Panc1 (cell line): ENCODE measurements around the gene JAG1. TPM values are rescaled to one million over a fixed set of nuclear protein-coding genes. Genes with fewer than 3 reads are reported as not detected.

Experiments used
- ATAC-seq: fragments of 200-7000 bp; cut with Tn5 transposase; 2 replicates; pipeline ENCODE4 v1.9.1; 2020; ENCODE audit warnings: mild to moderate bottlenecking, moderate library complexity
- BruUV-seq: library from RNA; stranded (reverse); fragments of 400-500 nt; replicated peaks from 2 replicates; lab custom pipeline; 2021; lab: Mats Ljungman, UMichigan
- CTCF ChIA-PET: fragments of 300-600 bp; sonication (Branson Sonifier 250); formaldehyde crosslinking; loops from one replicate; lab custom pipeline; 2022; ENCODE audit warnings: antibody characterized with exemption; lab: Charles Lee
- POLR2A ChIA-PET: fragments of 300-600 bp; sonication (Branson Sonifier 250); formaldehyde crosslinking; loops from one replicate; lab custom pipeline; 2022; ENCODE audit warnings: antibody characterized with exemption; lab: Charles Lee
- DNase-seq: peaks from one replicate; pipeline ENCODE4 v3.0.0-alpha.2; 2010; ENCODE audit warnings: low read depth, low spot score
- H3K27ac ChIP-seq: 2 replicates; pipeline ENCODE4 v1.5.1; 2011; ENCODE audit warnings: mild to moderate bottlenecking, low read length, inconsistent platforms
- H3K27me3 ChIP-seq: fragments of 200-500 bp; sonication (Bioruptor generic); 2 replicates; pipeline ENCODE4 v1.6.0; 2014; ENCODE audit warnings: low read length, inconsistent platforms; ENCODE audit not compliant: control insufficient read depth, insufficient read depth
- H3K36me3 ChIP-seq: fragments of 200-500 bp; sonication (Bioruptor generic); 2 replicates; pipeline ENCODE4 v1.5.1; 2014; ENCODE audit warnings: inconsistent platforms, mild to moderate bottlenecking, low read length, moderate library complexity; ENCODE audit not compliant: control insufficient read depth, insufficient read depth
- H3K4me1 ChIP-seq: 2 replicates; pipeline ENCODE4 v1.5.1; 2011; ENCODE audit warnings: inconsistent platforms, mild to moderate bottlenecking, low read length, moderate library complexity; ENCODE audit not compliant: control insufficient read depth, insufficient read depth
- H3K4me3 ChIP-seq, 2 experiments: 2 replicates each; pipeline ENCODE4 v1.5.1; 2011 to 2012; ENCODE audit warnings: low read depth in 2 of 2, low read length in 2 of 2, mild to moderate bottlenecking in 2 of 2, inconsistent platforms in 1 of 2, moderate library complexity in 1 of 2
- H3K9me3 ChIP-seq: fragments of 200-500 bp; sonication (Bioruptor generic); 2 replicates; pipeline ENCODE4 v1.5.1; 2014; ENCODE audit warnings: low read depth, mild to moderate bottlenecking, inconsistent platforms, low read length, moderate library complexity; ENCODE audit not compliant: control insufficient read depth, insufficient read depth
- CTCF ChIP-seq: fragments of 450-650 bp; IDR thresholded peaks from 2 replicates; pipeline ENCODE4 v1.5.1; 2017; ENCODE audit warnings: mild to moderate bottlenecking
- POLR2AphosphoS5 ChIP-seq: IDR thresholded peaks from 2 replicates; pipeline ENCODE4 v1.6.1; 2012; ENCODE audit warnings: mild to moderate bottlenecking, low read depth, low read length, moderate library complexity
- REST ChIP-seq, 2 experiments: IDR thresholded peaks; 2 replicates each; pipeline ENCODE4 v1.6.1; 2011 to 2012; ENCODE audit warnings: low read depth in 2 of 2, control low read depth in 1 of 2, low read length in 1 of 2, mild to moderate bottlenecking in 1 of 2, moderate library complexity in 1 of 2; ENCODE audit not compliant: insufficient read depth in 1 of 2
- SIN3A ChIP-seq: IDR thresholded peaks from 2 replicates; pipeline ENCODE4 v1.6.1; 2012; ENCODE audit warnings: low read depth, mild to moderate bottlenecking, low read length, moderate library complexity, borderline replicate concordance; ENCODE audit not compliant: insufficient read depth
- TCF7L2 ChIP-seq: IDR thresholded peaks from 2 replicates; pipeline ENCODE4 v1.6.1; 2011; ENCODE audit warnings: mild to moderate bottlenecking, low read depth, low read length, inconsistent platforms
- in situ Hi-C: cut with HindIII; loops from 2 replicates; pipeline ENCODE4 v1.10.0; 2016; ENCODE audit warnings: low sequenced_read_pairs, low pct_unique_long_range_greater_than_20kb
- intact Hi-C: fragments of 100-400 bp; cut with micrococcal nuclease; formaldehyde crosslinking; loops from one replicate; pipeline ENCODE4 v1.10.0; 2022; ENCODE audit not compliant: unreplicated experiment
- total RNA-seq: library from RNA; stranded (reverse); gene quantifications from one replicate; pipeline ENCODE4 v1.2.1, GENCODE V29; 2021; ENCODE audit not compliant: unreplicated experiment

Gene JAG1
- total RNA-seq, 1 experiment from 2014 or later = 21.2 TPM

GRCh38 chr20:10637563-10637962 lies 36.2 kb downstream of the JAG1 start:
- H3K4me3 ChIP-seq = no peak overlapping the region
- CTCF ChIA-PET = no interaction called here
- no peak overlapping the region; the same call in 1 of the 2 replicates for H3K27ac ChIP-seq
- in situ Hi-C loops (no loop called here), intact Hi-C loops (no loop called here)
- DNase-seq = no peak
- no peaks in the 10 kb centered on the region for H3K9me3 ChIP-seq
- BruUV-seq = no TSS peak
- TF ChIP-seq SIN3A (no peak), POLR2AphosphoS5 (no peak), TCF7L2 (no peak), REST (IDR thresholded peaks at IDR 0.05; ENCODE audit: insufficient read depth in 1 of 2, low read depth in 2 of 2, low read length in 1 of 2) (no peak)
- no peaks in the 10 kb centered on the region for H3K4me1 ChIP-seq
- no peaks in the 10 kb centered on the region for H3K27me3 ChIP-seq
- peaks cover 14% of the 10 kb centered on the region for H3K36me3 ChIP-seq
- no peak for ATAC-seq
- POLR2A ChIA-PET = no interaction called here

- BruUV-seq = no TSS peak
- DNase-seq = no peak
- Histone ChIP-seq H3K9me3 (no peaks in the 10 kb centered on the region), H3K4me3 (no peak overlapping the region), H3K27ac (no peak overlapping the region), H3K36me3 (peaks cover 14% of the 10 kb centered on the region), H3K27me3 (no peaks in the 10 kb centered on the region), H3K4me1 (no peaks in the 10 kb centered on the region)
- no peak for TF ChIP-seq SIN3A
- TF ChIP-seq CTCF = no peak
- no peak for TF ChIP-seq POLR2AphosphoS5
- no peak for TF ChIP-seq TCF7L2
- TF ChIP-seq REST (IDR thresholded peaks at IDR 0.05; ENCODE audit: insufficient read depth in 1 of 2, low read depth in 2 of 2, low read length in 1 of 2) = no peak
- ChIA-PET CTCF (interaction anchor here (0.7 kb wide), 1 partner anchor 87 kb away, joined by 6 read pairs; no protein-coding TSS in a partner anchor), POLR2A (interaction anchor here (0.7 kb wide), 1 partner anchor 14 kb away, joined by 4 read pairs; no protein-coding TSS in a partner anchor)
- ATAC-seq = no peak
- intact Hi-C loops = no loop called here
- in situ Hi-C loops = no loop called here
These were observed 36.7 kb downstream of the JAG1 start for GRCh38 chr20:10637031-10637559.
